HepG2 (cell line): ENCODE measurements around the gene CTNNA1. TPM values are rescaled to one million over a fixed set of nuclear protein-coding genes. Genes with fewer than 3 reads are reported as not detected.

ENCODE experiments used
- ATAC-seq: fragments of 200-7000 bp; cut with Tn5 transposase; 3 replicates; pipeline ENCODE4 v1.9.1; 2020; ENCODE audit warnings: mild to moderate bottlenecking, moderate library complexity
- BruUV-seq: library from RNA; stranded (reverse); fragments of 400-500 nt; replicated peaks from 2 replicates; lab custom pipeline; 2021; lab: Mats Ljungman, UMichigan
- CTCF ChIA-PET: fragments of 300-600 bp; formaldehyde crosslinking; extraction: SDS; loops from one replicate; lab custom pipeline; 2021; ENCODE audit warnings: low total read pairs, inconsistent platforms, low intra/inter-chr PET ratio; lab: Yijun Ruan, JAX
- POLR2A ChIA-PET: fragments of 350-600 bp; sonication (Branson Sonifier 250); formaldehyde crosslinking; loops from one replicate; lab custom pipeline; 2020; ENCODE audit warnings: antibody characterized with exemption, inconsistent platforms; lab: Yijun Ruan, JAX
- DNase-seq: peaks from one replicate; pipeline ENCODE4 v3.0.0-alpha.2; 2015; ENCODE audit warnings: low spot score
- FAIRE-seq: peaks from 3 replicates; lab custom pipeline; 2011; peaks lifted over from hg19 to GRCh38; lab: Jason Lieb, UNC
- H2AFZ ChIP-seq: one replicate; pipeline ENCODE4 v1.6.1; 2011; ENCODE audit warnings: low read length, inconsistent platforms
- H3K27ac ChIP-seq: fragments of 300-600 bp; 3 replicates; pipeline ENCODE4 v1.8.0; 2011; ENCODE audit warnings: mixed run types, mild to moderate bottlenecking, mixed read lengths, low read length, inconsistent platforms; ENCODE audit not compliant: insufficient read depth; ENCODE audit errors: extremely low read length
- H3K27me3 ChIP-seq, 2 experiments: fragments of 200-600 bp in 1 of 2; 2 replicates in 1 of 2; 3 replicates in 1 of 2; pipeline versions ENCODE4 v1.6.0 to v1.8.0; 2011; ENCODE audit warnings: low read length in 2 of 2, mild to moderate bottlenecking in 2 of 2, moderate library complexity in 2 of 2, inconsistent platforms in 1 of 2; ENCODE audit not compliant: insufficient read depth in 2 of 2, control insufficient read depth in 1 of 2
- H3K36me3 ChIP-seq, 2 experiments: fragments of 200-600 bp in 1 of 2; replicated peaks in 1 of 2; 2 replicates in 1 of 2; 3 replicates in 1 of 2; pipeline versions ENCODE4 v1.5.1 to v1.8.0; 2011; ENCODE audit warnings: low read length in 2 of 2, inconsistent platforms in 1 of 2; ENCODE audit not compliant: insufficient read depth in 2 of 2, control insufficient read depth in 1 of 2
- H3K4me1 ChIP-seq: 2 replicates; pipeline ENCODE4 v1.5.1; 2012; ENCODE audit warnings: low read length, inconsistent platforms; ENCODE audit not compliant: insufficient read depth
- H3K4me2 ChIP-seq: 2 replicates; pipeline ENCODE4 v1.6.0; 2011; ENCODE audit warnings: low read depth, low read length, inconsistent platforms
- H3K4me3 ChIP-seq, 3 experiments: fragments of 200-600 bp in 1 of 3; sonication (generic), shearing (Covaris generic) in 1 of 3; replicated peaks in 1 of 3; 2 replicates each; pipeline ENCODE4 v1.5.1; 2011 to 2016; ENCODE audit warnings: low read length in 3 of 3, inconsistent platforms in 2 of 3, low read depth in 2 of 3, mild to moderate bottlenecking in 2 of 3, control low read depth in 1 of 3, mixed read lengths in 1 of 3; ENCODE audit not compliant: insufficient read depth in 1 of 3
- H3K79me2 ChIP-seq: one replicate; pipeline ENCODE4 v1.6.1; 2011; ENCODE audit warnings: low read length, inconsistent platforms; ENCODE audit not compliant: insufficient read depth
- H3K9ac ChIP-seq: 2 replicates; pipeline ENCODE4 v1.6.0; 2011; ENCODE audit warnings: mild to moderate bottlenecking, low read depth, low read length, inconsistent platforms; ENCODE audit not compliant: insufficient read depth
- H3K9me3 ChIP-seq: 2 replicates; pipeline ENCODE4 v1.5.1; 2012; ENCODE audit warnings: mild to moderate bottlenecking, low read length
- H4K20me1 ChIP-seq: 2 replicates; pipeline ENCODE4 v1.6.0; 2011; ENCODE audit warnings: inconsistent platforms, mild to moderate bottlenecking, low read length, moderate library complexity; ENCODE audit not compliant: insufficient read depth
- GLI4 ChIP-seq: sonication (generic); formaldehyde crosslinking; IDR thresholded peaks from 2 replicates; pipeline ENCODE4 v1.5.1; 2020; ENCODE audit warnings: missing genetic modification reagents, mild to moderate bottlenecking, moderate library complexity, borderline replicate concordance
- GZF1 ChIP-seq: sonication (generic); formaldehyde crosslinking; IDR thresholded peaks from 2 replicates; pipeline ENCODE4 v1.5.1; 2020; ENCODE audit warnings: mild to moderate bottlenecking, missing genetic modification reagents
- LCORL ChIP-seq, 2 experiments: fragments of 450-650 bp in 1 of 2; sonication (generic) in 1 of 2; formaldehyde crosslinking in 1 of 2; IDR thresholded peaks; 2 replicates each; pipeline versions ENCODE4 v1.5.0 to v1.6.1; 2017 to 2020; ENCODE audit warnings: antibody characterized with exemption in 1 of 2, missing genetic modification reagents in 1 of 2
- NFE2L1 ChIP-seq: sonication (generic); formaldehyde crosslinking; IDR thresholded peaks from 2 replicates; pipeline ENCODE4 v1.4.0; 2020; ENCODE audit warnings: missing genetic modification reagents, mild to moderate bottlenecking, borderline replicate concordance
- ZNF768 ChIP-seq: sonication (generic); formaldehyde crosslinking; IDR thresholded peaks from 2 replicates; pipeline ENCODE4 v1.4.0; 2020; ENCODE audit warnings: missing genetic modification reagents
- WGBS: methylation state at CpG from one replicate; pipeline ENCODE4 v1.1.6; 2017; ENCODE audit warnings: low lambda C conversion rate; 5-methylcytosine and 5-hydroxymethylcytosine counted together
- in situ Hi-C: cut with HindIII; loops from 2 replicates; pipeline ENCODE4 v1.10.0; 2017; ENCODE audit warnings: low pct_unique_long_range_greater_than_20kb; ENCODE audit not compliant: extremely low pct_ligation_motif_present
- intact Hi-C: fragments of 100-400 bp; cut with micrococcal nuclease; formaldehyde crosslinking; loops from one replicate; pipeline ENCODE4 v1.10.0; 2022; ENCODE audit not compliant: unreplicated experiment
- polyA plus RNA-seq, 8 experiments: library from polyadenylated mRNA; depleted of rRNA in 3 of 8; stranded (reverse) in 7 of 8; unstranded in 1 of 8; fragments of >200 nt; fragmentation: Illumina TruSeq in 4 of 8; extraction: Trizol in 4 of 8; gene quantifications; 2 replicates each; pipeline versions ENCODE4 v1.2.1 to v1.2.3, GENCODE V29; 2011 to 2016; ENCODE audit warnings: low read depth in 4 of 8, missing spikeins in 1 of 8, mixed read lengths in 1 of 8; ENCODE audit not compliant: insufficient read depth in 1 of 8
- total RNA-seq, 5 experiments: library from RNA; depleted of rRNA; stranded (reverse); fragments of >200 nt; fragmentation: Illumina TruSeq; extraction: Trizol; gene quantifications; 2 replicates each; pipeline ENCODE4 v1.2.3, GENCODE V29; 2016; ENCODE audit warnings: low read depth in 1 of 5

The CTNNA1 gene
- total and polyA plus RNA-seq, 2 of the 13 experiments (the other 11 are each of a cell fraction or from before 2014, with no cell fraction given): 66.8 to 162 TPM

DNA sequence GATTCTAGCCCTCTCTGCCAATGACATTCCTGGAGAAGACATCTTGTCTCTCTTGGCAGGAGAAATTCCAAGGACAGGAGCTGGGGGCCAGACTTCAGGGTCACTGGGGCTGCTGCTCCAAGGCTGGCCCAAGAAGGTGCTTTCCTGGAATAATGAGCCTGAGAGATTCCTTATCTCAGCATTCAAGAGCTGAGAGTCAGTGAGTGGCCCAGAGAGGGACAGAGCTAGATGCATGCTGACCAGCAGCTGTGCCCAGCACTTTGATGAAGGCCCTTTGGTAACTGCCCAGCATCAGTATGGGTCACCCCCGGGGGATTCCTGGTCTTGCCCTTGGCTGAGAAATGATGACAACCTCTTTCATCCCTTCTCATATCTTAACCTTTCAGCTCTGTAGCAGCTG lies 47.7 kb upstream of the CTNNA1 start:
- WGBS: no CpG with 5 or more reads among the region's 1 CpG
- Histone ChIP-seq H3K4me2 (no peak overlapping the region), H3K9me3 (no peaks in the 10 kb centered on the region), H3K27ac (no peak overlapping the region), H3K27me3 (peaks cover 0 to 4% of the 10 kb centered on the region in 2 experiments; a peak in 1 of 5 replicates)
- intact Hi-C loops: no loop called here
- BruUV-seq: no TSS peak
- peak; percentile 80 for TF ChIP-seq ZNF768
- no peak for TF ChIP-seq NFE2L1
- no peak for TF ChIP-seq GZF1
- TF ChIP-seq, all 625 proteins: peak for 1
- DNase-seq (no peak), ATAC-seq (no peak), FAIRE-seq (no peak)
- ChIA-PET CTCF (no interaction called here), POLR2A (interaction anchor here (1.1 kb wide), 1 partner anchor 20 kb away, joined by 3 read pairs; no protein-coding TSS in a partner anchor)
- Histone ChIP-seq H3K79me2 (no peaks in the 10 kb centered on the region), H3K9ac (no peak overlapping the region), H2AFZ (no peak overlapping the region), H3K4me1 (peaks cover 43% of the 10 kb centered on the region), H3K36me3 (no peaks in the 10 kb centered on the region), H3K4me3 (no peak overlapping the region), H4K20me1 (no peaks in the 10 kb centered on the region)
- in situ Hi-C loops: no loop called here

DNA sequence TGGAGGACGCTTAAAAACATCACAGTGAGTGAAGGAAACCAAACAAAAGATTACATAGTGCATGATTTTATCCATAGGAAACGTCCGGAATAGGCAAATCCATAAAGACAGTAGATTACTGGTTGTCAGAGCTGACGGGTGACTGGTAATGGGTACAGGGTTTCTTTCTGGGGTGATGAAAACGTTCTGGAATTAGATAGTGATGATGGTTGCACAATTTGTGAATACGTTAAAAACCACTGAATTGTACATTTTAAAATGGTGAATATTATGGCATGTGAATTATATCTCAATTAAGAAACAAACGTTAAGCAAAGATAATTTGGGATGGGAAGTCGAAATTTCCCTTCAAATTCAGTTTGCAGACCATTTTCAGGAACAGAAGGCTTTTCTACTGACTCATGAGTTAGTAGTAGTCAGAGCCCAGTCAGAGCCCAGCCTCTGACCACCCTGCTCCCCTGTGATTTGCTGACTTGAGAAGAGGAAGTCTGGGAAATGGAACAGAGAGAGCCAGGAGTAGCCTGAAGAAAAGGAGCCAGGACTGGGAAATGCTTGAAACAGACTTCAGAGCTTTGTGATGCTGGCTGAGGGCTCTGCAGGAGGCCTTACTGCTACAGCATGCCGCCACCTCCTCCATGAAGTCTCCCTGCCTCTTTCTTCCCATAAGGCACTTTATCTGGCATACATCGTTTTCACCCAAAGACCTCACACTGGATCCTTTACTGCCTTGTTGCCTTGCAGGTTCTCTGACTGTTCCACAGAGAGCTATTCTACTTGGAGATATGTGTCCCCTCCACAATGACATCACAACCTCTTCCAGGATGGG lies 46.4 kb upstream of the CTNNA1 start:
- Histone ChIP-seq H3K4me3 (no peak overlapping the region), H3K36me3 (no peaks in the 10 kb centered on the region), H4K20me1 (no peaks in the 10 kb centered on the region), H2AFZ (no peak overlapping the region), H3K9me3 (no peaks in the 10 kb centered on the region), H3K79me2 (no peaks in the 10 kb centered on the region), H3K4me1 (peaks cover 36% of the 10 kb centered on the region), H3K27me3 (peaks cover 0 to 4% of the 10 kb centered on the region in 2 experiments; a peak in 1 of 5 replicates), H3K27ac (no peak overlapping the region), H3K4me2 (no peak overlapping the region), H3K9ac (no peak overlapping the region)
- POLR2A ChIA-PET: interaction anchor here (0.8 kb wide), 1 partner anchor 9 kb away, joined by 4 read pairs; no protein-coding TSS in a partner anchor
- in situ Hi-C loops: no loop called here
- BruUV-seq: no TSS peak
- DNase-seq: no peak
- intact Hi-C loops: no loop called here
- 25% methylated on average over 10 of the region's 10 CpGs for WGBS
- ATAC-seq: no peak
- no peak for TF ChIP-seq GLI4 (CRISPR knock-in tag)
- TF ChIP-seq LCORL (IDR thresholded peaks at IDR 0.05): no peak
- TF ChIP-seq LCORL (CRISPR knock-in tag; IDR thresholded peaks at IDR 0.05): no peak
- CTCF ChIA-PET: no interaction called here
- no peak for FAIRE-seq
